Measurements from ENCODE around the gene SLC2A4RG.

SLC2A4RG gene

GRCh38 chr20:63694584-63695423, 44.8 kb upstream of the SLC2A4RG start:
- WGBS (ENCODE audit: insufficient coverage, insufficient read length) = no CpG with 5 or more reads among the region's 37 CpGs
- H3K4me1 ChIP-seq (ENCODE audit: control insufficient read depth, insufficient read depth, low read length) = no peaks in the 10 kb centered on the region; the same call in 1 of the 2 replicates

GRCh38 chr20:63695424-63696305, 43.9 kb upstream of the SLC2A4RG start:
- H3K27me3 ChIP-seq (ENCODE audit: control insufficient read depth, insufficient read depth, low read length) = no peaks in the 10 kb centered on the region
- H3K4me1 ChIP-seq (ENCODE audit: control insufficient read depth, insufficient read depth, low read length) = no peaks in the 10 kb centered on the region; the same call in 1 of the 2 replicates
- WGBS (ENCODE audit: insufficient coverage, insufficient read length) = no CpG with 5 or more reads among the region's 25 CpGs
- H3K4me3 ChIP-seq (ENCODE audit: low read length) = no peak overlapping the region
- peaks cover 2% of the 10 kb centered on the region; the same call in 1 of the 2 replicates for H3K9me3 ChIP-seq (ENCODE audit: control insufficient read depth, insufficient read depth, low read length)
- H3K36me3 ChIP-seq (ENCODE audit: control insufficient read depth, insufficient read depth, low read length) = peaks cover 23% of the 10 kb centered on the region
- no peak for DNase-seq (ENCODE audit: low read depth, low spot score)
- no peak overlapping the region for H3K27ac ChIP-seq (ENCODE audit: low read length)

More at GRCh38 chr20:63694584-63695423, 44.8 kb upstream of the SLC2A4RG start:
- Histone ChIP-seq H3K27me3 (ENCODE audit: control insufficient read depth, insufficient read depth, low read length) (no peaks in the 10 kb centered on the region), H3K36me3 (ENCODE audit: control insufficient read depth, insufficient read depth, low read length) (peaks cover 23% of the 10 kb centered on the region), H3K4me3 (ENCODE audit: low read length) (no peak overlapping the region), H3K27ac (ENCODE audit: low read length) (no peak overlapping the region), H3K9me3 (ENCODE audit: control insufficient read depth, insufficient read depth, low read length) (peaks cover 2% of the 10 kb centered on the region; the same call in 1 of the 2 replicates)
- no peak for DNase-seq (ENCODE audit: low read depth, low spot score)

- Histone ChIP-seq H3K27me3 (ENCODE audit: control insufficient read depth, insufficient read depth, low read length) (no peaks in the 10 kb centered on the region), H3K36me3 (ENCODE audit: control insufficient read depth, insufficient read depth, low read length) (peaks cover 22% of the 10 kb centered on the region), H3K27ac (ENCODE audit: low read length) (no peak overlapping the region), H3K4me3 (ENCODE audit: low read length) (no peak overlapping the region), H3K9me3 (ENCODE audit: control insufficient read depth, insufficient read depth, low read length) (peaks cover 2% of the 10 kb centered on the region; the same call in 1 of the 2 replicates), H3K4me1 (ENCODE audit: control insufficient read depth, insufficient read depth, low read length) (no peaks in the 10 kb centered on the region; the same call in 1 of the 2 replicates)
- DNase-seq (ENCODE audit: low read depth, low spot score) = no peak
- WGBS (ENCODE audit: insufficient coverage, insufficient read length) = no CpG with 5 or more reads among the region's 6 CpGs
These were observed 43.3 kb upstream of the SLC2A4RG start for GRCh38 chr20:63696306-63696627.

- H3K4me3 ChIP-seq (ENCODE audit: low read length) = no peak within 1 kb of the TSS
- H3K27me3 ChIP-seq (ENCODE audit: control insufficient read depth, insufficient read depth, low read length) = no peaks in the 10 kb centered on the region
- WGBS (ENCODE audit: insufficient coverage, insufficient read length) = no CpG with 5 or more reads among the region's 52 CpGs
- peaks cover 2% of the 10 kb centered on the region; the same call in 1 of the 2 replicates for H3K9me3 ChIP-seq (ENCODE audit: control insufficient read depth, insufficient read depth, low read length)
- peaks cover 19% of the 10 kb centered on the region for H3K36me3 ChIP-seq (ENCODE audit: control insufficient read depth, insufficient read depth, low read length)
- no peak within 1 kb of the TSS for H3K27ac ChIP-seq (ENCODE audit: low read length)
- peaks cover 1% of the 10 kb centered on the region; the same call in 1 of the 2 replicates for H3K4me1 ChIP-seq (ENCODE audit: control insufficient read depth, insufficient read depth, low read length)
- no peak for DNase-seq (ENCODE audit: low read depth, low spot score)
These were observed 42.8 kb upstream of the SLC2A4RG start, which contains the start of gene TNFRSF6B for GRCh38 chr20:63696628-63697356. TSS of gene TNFRSF6B (plus strand) at chr20:63696652. CDS start at chr20:63696768, 116 bp downstream.

GRCh38 chr20:63697357-63697867, 42.2 kb upstream of the SLC2A4RG start:
- H3K4me3 ChIP-seq (ENCODE audit: low read length) = no peak overlapping the region
- peaks cover 1% of the 10 kb centered on the region; the same call in 1 of the 2 replicates for H3K4me1 ChIP-seq (ENCODE audit: control insufficient read depth, insufficient read depth, low read length)
- no peak for DNase-seq (ENCODE audit: low read depth, low spot score)
- H3K27ac ChIP-seq (ENCODE audit: low read length) = no peak overlapping the region
- no CpG with 5 or more reads among the region's 7 CpGs for WGBS (ENCODE audit: insufficient coverage, insufficient read length)
- H3K36me3 ChIP-seq (ENCODE audit: control insufficient read depth, insufficient read depth, low read length) = peaks cover 16% of the 10 kb centered on the region
- peaks cover 2% of the 10 kb centered on the region; the same call in 1 of the 2 replicates for H3K9me3 ChIP-seq (ENCODE audit: control insufficient read depth, insufficient read depth, low read length)
- H3K27me3 ChIP-seq (ENCODE audit: control insufficient read depth, insufficient read depth, low read length) = no peaks in the 10 kb centered on the region

GRCh38 chr20:63697868-63698545, 41.6 kb upstream of the SLC2A4RG start:
- Histone ChIP-seq H3K4me1 (ENCODE audit: control insufficient read depth, insufficient read depth, low read length) (peaks cover 1% of the 10 kb centered on the region; the same call in 1 of the 2 replicates), H3K9me3 (ENCODE audit: control insufficient read depth, insufficient read depth, low read length) (peaks cover 2% of the 10 kb centered on the region; the same call in 1 of the 2 replicates), H3K27ac (ENCODE audit: low read length) (no peak overlapping the region), H3K27me3 (ENCODE audit: control insufficient read depth, insufficient read depth, low read length) (no peaks in the 10 kb centered on the region), H3K4me3 (ENCODE audit: low read length) (no peak overlapping the region), H3K36me3 (ENCODE audit: control insufficient read depth, insufficient read depth, low read length) (peaks cover 16% of the 10 kb centered on the region)
- no CpG with 5 or more reads among the region's 40 CpGs for WGBS (ENCODE audit: insufficient coverage, insufficient read length)
- DNase-seq (ENCODE audit: low read depth, low spot score) = no peak

GRCh38 chr20:63698739-63699465, 40.7 kb upstream of the SLC2A4RG start:
- H3K27ac ChIP-seq (ENCODE audit: low read length) = no peak overlapping the region
- H3K4me1 ChIP-seq (ENCODE audit: control insufficient read depth, insufficient read depth, low read length) = peaks cover 1% of the 10 kb centered on the region; the same call in 1 of the 2 replicates
- H3K4me3 ChIP-seq (ENCODE audit: low read length) = no peak overlapping the region
- H3K36me3 ChIP-seq (ENCODE audit: control insufficient read depth, insufficient read depth, low read length) = peaks cover 12% of the 10 kb centered on the region
- DNase-seq (ENCODE audit: low read depth, low spot score) = no peak
- H3K9me3 ChIP-seq (ENCODE audit: control insufficient read depth, insufficient read depth, low read length) = no peaks in the 10 kb centered on the region
- no peaks in the 10 kb centered on the region for H3K27me3 ChIP-seq (ENCODE audit: control insufficient read depth, insufficient read depth, low read length)
- WGBS (ENCODE audit: insufficient coverage, insufficient read length) = no CpG with 5 or more reads among the region's 19 CpGs

GRCh38 chr20:63699466-63700198, 39.9 kb upstream of the SLC2A4RG start:
- WGBS (ENCODE audit: insufficient coverage, insufficient read length) = no CpG with 5 or more reads among the region's 24 CpGs

More at GRCh38 chr20:63699466-63700198, 39.9 kb upstream of the SLC2A4RG start:
- no peak overlapping the region for H3K4me3 ChIP-seq (ENCODE audit: low read length)
- peaks cover 1% of the 10 kb centered on the region; the same call in 1 of the 2 replicates for H3K4me1 ChIP-seq (ENCODE audit: control insufficient read depth, insufficient read depth, low read length)
- peaks cover 8% of the 10 kb centered on the region for H3K36me3 ChIP-seq (ENCODE audit: control insufficient read depth, insufficient read depth, low read length)
- no peaks in the 10 kb centered on the region for H3K9me3 ChIP-seq (ENCODE audit: control insufficient read depth, insufficient read depth, low read length)
- H3K27ac ChIP-seq (ENCODE audit: low read length) = no peak overlapping the region
- no peaks in the 10 kb centered on the region for H3K27me3 ChIP-seq (ENCODE audit: control insufficient read depth, insufficient read depth, low read length)
- DNase-seq (ENCODE audit: low read depth, low spot score) = no peak
